ENCODE data around the gene MYO1C.

The MYO1C gene

GRCh38 chr17:1505586-1505985, 13.1 kb upstream of the MYO1C start:
- TF ChIP-seq CTCF (IDR thresholded peaks at IDR 0.05; ENCODE audit: extremely low read depth, missing control alignments), result no peak
- DNase-seq (ENCODE audit: low spot score), result no peak

- no peak for DNase-seq (ENCODE audit: low spot score)
- TF ChIP-seq CTCF (IDR thresholded peaks at IDR 0.05; ENCODE audit: extremely low read depth, missing control alignments), result no peak
These were observed 12.4 kb upstream of the MYO1C start for GRCh38 chr17:1504866-1505265.

- DNase-seq (ENCODE audit: low spot score), result no peak
- no peak for TF ChIP-seq CTCF (IDR thresholded peaks at IDR 0.05; ENCODE audit: extremely low read depth, missing control alignments)
These were observed 11.2 kb upstream of the MYO1C start for GRCh38 chr17:1503699-1504098.

- no peak for DNase-seq (ENCODE audit: low spot score)
- TF ChIP-seq CTCF (IDR thresholded peaks at IDR 0.05; ENCODE audit: extremely low read depth, missing control alignments), result no peak
These were observed 6.4 kb upstream of the MYO1C start for GRCh38 chr17:1498869-1499268.

GRCh38 chr17:1498233-1498632, 5.7 kb upstream of the MYO1C start:
- DNase-seq (ENCODE audit: low spot score), result no peak
- no peak for TF ChIP-seq CTCF (IDR thresholded peaks at IDR 0.05; ENCODE audit: extremely low read depth, missing control alignments)

GRCh38 chr17:1497831-1498230, 5.3 kb upstream of the MYO1C start:
- no peak for TF ChIP-seq CTCF (IDR thresholded peaks at IDR 0.05; ENCODE audit: extremely low read depth, missing control alignments)
- no peak for DNase-seq (ENCODE audit: low spot score)

GRCh38 chr17:1496869-1497268, 4.4 kb upstream of the MYO1C start:
- no peak for DNase-seq (ENCODE audit: low spot score)
- no peak for TF ChIP-seq CTCF (IDR thresholded peaks at IDR 0.05; ENCODE audit: extremely low read depth, missing control alignments)

Measured in GM20000 (cell line).